Nasal cavity respiratory epithelium epithelial cell of viscerocranial mucosa (primary cell): ENCODE results near the gene TRIP4. TPM values are rescaled to one million over a fixed set of nuclear protein-coding genes. Genes with fewer than 3 reads are reported as not detected.

Experiments
- total RNA-seq: library from RNA; depleted of rRNA; stranded (reverse); fragments of >200 nt; gene quantifications from 2 replicates; pipeline ENCODE4 v1.2.3, GENCODE V29; 2014

The TRIP4 gene
- 12.3 and 18.5 TPM in 2 replicates for total RNA-seq

DNA sequence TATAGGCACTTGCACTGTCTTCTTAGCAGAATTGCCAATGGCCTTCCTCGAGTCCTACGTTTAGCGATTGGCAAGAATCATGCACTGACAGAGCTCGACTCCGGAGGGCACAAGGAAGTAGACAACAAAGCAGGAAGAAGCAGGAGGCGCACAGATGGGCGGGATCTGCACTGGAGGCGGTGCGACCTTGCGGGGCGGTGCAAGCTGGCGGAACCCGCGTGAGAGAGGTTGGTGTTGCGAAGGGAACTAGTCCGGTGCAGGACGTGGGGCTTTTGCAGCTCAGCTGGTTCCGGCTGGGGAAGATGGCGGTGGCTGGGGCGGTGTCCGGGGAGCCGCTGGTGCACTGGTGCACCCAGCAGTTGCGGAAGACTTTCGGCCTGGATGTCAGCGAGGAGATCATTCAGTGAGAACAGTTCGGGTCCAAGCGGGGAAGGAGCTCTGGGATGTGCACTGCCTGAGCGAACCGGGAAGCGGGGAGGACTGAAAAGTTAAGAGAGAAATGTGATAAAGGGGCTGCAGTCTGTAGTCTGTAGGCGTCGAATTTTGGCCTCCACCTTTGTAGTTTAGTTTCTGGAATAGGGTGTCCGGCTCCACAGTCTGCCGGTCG, at the start of gene TRIP4:
Gene TRIP4, plus strand, starts transcription at position 275 of the 607 bp plus-strand sequence. Its CDS starts 28 bp downstream, at position 303.

DNA sequence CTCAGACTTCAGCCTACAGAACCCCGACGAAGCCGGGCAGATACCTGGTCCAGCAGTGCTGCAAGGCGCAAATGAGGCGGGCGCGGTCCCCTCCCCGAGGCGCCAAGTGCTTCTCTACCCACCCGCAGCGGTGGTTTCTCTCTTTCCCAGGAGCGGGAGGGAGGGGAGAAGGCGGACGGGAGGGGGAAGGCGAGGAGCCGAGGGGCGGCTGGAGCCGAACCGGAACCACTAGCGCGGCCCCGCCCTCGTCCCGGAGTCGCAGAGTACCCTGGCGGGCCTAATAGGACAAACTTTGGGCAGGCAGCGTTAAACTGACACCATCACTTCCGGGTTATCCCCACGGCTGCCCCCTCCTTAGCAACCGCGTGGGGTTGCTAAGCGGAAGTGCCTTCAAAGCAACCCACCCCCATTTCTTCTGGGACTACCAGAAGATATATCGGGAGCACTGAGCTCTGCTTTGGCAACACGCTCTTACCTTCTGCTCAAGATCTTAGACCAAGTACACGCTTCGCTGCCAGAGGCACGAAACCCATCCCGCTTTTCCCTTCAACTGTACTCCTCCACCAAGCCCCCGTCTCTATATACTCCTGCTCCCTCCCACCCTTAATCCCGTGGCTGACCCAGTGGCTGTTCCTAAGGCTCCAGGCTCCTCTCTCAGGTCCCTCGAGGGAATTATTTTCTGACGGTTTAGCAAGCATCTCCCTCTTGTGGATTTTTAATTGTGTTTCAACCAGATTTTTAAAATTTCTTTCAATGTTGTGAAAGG, 31.5 kb upstream of the TRIP4 start, which contains the start of gene CSNK1G1:
Gene CSNK1G1, minus strand, starts transcription at position 230 of the 766 bp plus-strand sequence. CDS start 55,674 bp downstream, outside the sequence.

DNA sequence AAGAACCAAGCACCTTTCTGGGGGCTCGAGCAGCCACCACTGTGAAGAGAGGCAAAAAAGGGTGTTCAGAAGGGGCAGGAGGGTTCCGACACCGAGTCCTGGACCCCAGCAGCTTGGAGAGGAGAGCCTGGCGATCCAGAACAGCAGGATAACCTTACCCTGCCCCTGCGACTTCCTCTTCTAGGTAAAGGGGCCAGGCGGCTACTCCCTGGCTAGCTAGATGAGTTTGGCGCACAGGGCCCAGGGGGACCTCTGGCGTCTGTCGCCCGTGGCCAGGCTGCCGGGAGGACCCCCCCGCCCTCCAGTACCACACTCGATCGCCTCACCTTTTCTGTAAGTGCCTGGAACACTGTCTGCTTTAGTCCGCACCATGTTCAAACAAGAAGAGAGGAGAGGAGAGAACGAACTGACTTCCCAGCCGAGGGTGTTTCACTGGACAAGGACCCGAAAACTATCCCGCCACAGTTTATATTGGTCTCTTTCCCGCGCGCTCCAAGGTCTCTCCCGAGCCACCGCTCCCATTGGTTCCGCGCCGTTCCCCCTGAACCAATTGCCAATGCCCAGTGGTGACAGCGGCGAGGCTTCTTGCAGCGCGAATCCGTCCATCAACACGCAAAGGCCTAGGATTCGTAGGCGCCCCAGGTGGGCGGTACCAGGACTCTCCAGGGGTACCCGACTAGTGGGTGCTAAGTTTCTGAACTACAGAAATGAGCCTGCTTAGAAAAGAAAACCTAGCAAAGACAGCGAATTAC, 6.5 kb upstream of the TRIP4 start, which contains the start of gene PCLAF:
Gene PCLAF, minus strand, starts transcription at position 442 of the 752 bp plus-strand sequence. Its CDS starts 70 bp downstream, at position 372.

DNA sequence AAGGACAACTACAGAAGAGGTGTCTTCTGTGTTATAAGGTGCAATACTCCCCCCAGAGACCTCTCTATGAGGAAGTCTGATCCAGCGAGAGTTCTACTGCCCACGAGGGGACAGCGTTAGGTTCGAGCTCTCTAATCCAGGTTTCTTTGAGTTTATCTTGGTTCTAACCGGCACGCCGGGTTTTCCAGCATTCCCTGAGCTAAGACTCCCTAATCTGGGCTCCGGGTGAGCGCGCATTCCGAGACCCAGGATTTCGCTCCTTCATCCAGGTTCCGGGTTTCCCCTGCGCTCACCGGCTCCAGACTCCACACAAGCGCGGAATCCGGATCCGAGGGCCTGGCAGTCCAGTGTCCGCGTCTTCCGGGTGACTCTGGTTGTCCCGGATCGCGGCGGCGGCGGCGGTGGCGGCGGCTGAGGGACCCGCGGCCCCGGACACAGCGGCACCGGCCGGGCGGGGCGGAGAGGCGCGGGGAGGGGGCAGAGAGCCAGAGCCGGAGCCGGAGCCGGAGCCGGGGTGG, 72.6 kb downstream of the TRIP4 start, which contains the start of gene ZNF609:
Gene ZNF609, plus strand, starts transcription at position 373 of the 518 bp plus-strand sequence. CDS start 38,842 bp downstream, outside the sequence.

Other genes starting within 250 kb of the TRIP4 start
- gene SNX22, start 236.1 kb upstream of the TRIP4 start, total RNA-seq = under 0.01 and 0.07 TPM in 2 replicates
- gene PPIB, start 224.8 kb upstream of the TRIP4 start, total RNA-seq = 465 and 1,042 TPM in 2 replicates
- gene CSNK1G1, start 31.7 kb upstream of the TRIP4 start, total RNA-seq = 39.3 and 63.9 TPM in 2 replicates
- gene PCLAF, start 6.4 kb upstream of the TRIP4 start, total RNA-seq = 1.4 TPM in 2 replicates
- 14.0 and 28.7 TPM in 2 replicates for gene ZNF609, start 72.7 kb downstream of the TRIP4 start, total RNA-seq